ENCODE results near the gene SLC66A2.

DNA sequence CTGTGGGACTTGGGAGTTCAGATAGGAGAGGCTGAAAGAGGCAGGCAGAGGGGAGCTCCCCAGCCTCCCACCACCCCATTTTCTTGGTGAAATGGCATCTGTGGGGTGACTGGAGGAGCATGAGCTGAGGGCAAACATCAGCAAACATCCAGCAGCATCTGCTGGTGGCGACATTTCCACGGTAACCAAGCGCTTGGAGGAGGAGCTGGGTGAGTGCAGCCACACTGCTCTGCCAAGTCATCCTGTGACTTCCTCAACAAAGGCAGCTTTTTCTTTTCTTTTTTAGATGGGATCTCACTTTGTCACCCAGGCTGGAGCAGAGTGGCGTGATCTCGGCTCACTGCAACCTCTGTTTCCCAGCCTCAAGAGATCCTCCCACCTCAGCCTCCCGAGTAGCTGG is 31.3 kb upstream of the SLC66A2 start:
- TF ChIP-seq, protein P1, sequence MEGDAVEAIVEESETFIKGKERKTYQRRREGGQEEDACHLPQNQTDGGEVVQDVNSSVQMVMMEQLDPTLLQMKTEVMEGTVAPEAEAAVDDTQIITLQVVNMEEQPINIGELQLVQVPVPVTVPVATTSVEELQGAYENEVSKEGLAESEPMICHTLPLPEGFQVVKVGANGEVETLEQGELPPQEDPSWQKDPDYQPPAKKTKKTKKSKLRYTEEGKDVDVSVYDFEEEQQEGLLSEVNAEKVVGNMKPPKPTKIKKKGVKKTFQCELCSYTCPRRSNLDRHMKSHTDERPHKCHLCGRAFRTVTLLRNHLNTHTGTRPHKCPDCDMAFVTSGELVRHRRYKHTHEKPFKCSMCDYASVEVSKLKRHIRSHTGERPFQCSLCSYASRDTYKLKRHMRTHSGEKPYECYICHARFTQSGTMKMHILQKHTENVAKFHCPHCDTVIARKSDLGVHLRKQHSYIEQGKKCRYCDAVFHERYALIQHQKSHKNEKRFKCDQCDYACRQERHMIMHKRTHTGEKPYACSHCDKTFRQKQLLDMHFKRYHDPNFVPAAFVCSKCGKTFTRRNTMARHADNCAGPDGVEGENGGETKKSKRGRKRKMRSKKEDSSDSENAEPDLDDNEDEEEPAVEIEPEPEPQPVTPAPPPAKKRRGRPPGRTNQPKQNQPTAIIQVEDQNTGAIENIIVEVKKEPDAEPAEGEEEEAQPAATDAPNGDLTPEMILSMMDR (IDR thresholded peaks at IDR 0.05) = no peak
- TF ChIP-seq POLR2A (IDR thresholded peaks at IDR 0.05) = no peak

Data from adrenal gland (tissue), 5 donors.